ENCODE results near the gene ZNF385D. TPM values are rescaled to one million over a fixed set of nuclear protein-coding genes. Genes with fewer than 3 reads are reported as not detected.
"Not testable (repeated sequence)": the region's sequence is repeated elsewhere in the genome, so short reads cannot be mapped to it uniquely, and the experiment has no call there.

ZNF385D gene
- polyA plus RNA-seq, 1 donor = 26.2 TPM

DNA sequence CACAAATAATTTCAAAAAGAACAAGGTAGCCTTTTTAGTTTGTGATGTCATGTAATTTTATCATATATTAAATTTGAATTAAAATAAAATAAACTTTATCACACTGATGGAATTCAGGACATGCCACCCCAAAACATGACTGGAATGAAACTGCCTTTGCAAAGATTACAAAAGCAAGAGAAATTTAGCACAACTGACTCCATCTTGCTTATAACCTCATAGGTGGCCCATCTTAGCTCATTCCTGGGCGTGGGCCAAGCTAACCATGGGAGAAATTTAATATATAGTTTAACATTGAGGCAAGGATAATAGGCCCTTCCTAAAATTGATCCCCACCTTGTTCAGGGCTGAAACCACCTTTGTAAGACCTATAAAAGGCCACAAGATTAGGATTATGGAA lies 235.6 kb downstream of the ZNF385D start:
- no peak for DNase-seq (ENCODE audit: low read depth)

- DNase-seq (ENCODE audit: low read depth) = no peak
Observed at GRCh38 chr3:21509731-21510470, 241.1 kb downstream of the ZNF385D start.

GRCh38 chr3:21508246-21508645 lies 242.8 kb downstream of the ZNF385D start:
- DNase-seq (ENCODE audit: low read depth) = no peak

- DNase-seq (ENCODE audit: low read depth) = no peak
Observed at GRCh38 chr3:21505711-21506460, 245.1 kb downstream of the ZNF385D start.

DNA sequence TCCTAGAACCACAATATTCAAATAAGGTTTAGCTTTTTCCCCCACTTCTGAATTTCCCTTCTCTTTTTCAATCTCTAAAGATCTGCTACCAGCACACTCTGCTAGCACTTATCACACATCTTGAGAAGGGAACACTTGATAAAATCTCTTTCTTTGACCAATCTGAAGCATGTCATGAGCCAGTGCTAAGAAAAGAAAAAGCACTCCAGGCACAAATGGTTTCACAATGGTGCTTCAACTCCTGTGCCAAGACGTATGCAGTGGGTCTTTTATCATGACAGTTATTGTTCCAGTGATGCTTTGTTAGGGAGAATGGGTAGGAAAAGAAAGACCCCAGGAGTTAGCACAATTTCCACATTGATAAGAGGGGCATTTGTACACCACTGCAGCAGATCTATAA lies 248.4 kb downstream of the ZNF385D start:
- no peak for DNase-seq (ENCODE audit: low read depth)

GRCh38 chr3:21500834-21501233 lies 250.2 kb downstream of the ZNF385D start:
- no peak for DNase-seq (ENCODE audit: low read depth)

DNA sequence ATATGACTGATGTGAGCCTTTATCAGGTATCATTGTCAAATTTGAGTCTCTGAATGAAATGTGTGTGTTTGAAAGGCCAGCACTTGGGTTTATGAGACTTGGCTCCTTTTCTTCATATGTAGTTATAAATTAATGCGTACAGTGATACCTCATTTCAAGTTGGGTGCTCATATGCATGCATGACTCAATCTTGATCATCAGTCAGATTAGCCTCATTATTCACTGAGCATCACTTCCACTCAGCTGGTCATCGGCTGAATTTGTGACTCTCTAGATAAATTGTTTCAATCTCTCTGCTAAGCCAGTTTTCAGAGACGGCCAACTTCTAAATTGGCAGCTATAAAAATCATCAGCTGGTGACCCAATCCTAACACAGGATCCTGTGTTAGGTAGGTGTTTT lies 260.3 kb downstream of the ZNF385D start:
- DNase-seq (ENCODE audit: low read depth) = not testable (repeated sequence)

GRCh38 chr3:21487520-21487919 lies 263.5 kb downstream of the ZNF385D start:
- DNase-seq (ENCODE audit: low read depth) = no peak

DNA sequence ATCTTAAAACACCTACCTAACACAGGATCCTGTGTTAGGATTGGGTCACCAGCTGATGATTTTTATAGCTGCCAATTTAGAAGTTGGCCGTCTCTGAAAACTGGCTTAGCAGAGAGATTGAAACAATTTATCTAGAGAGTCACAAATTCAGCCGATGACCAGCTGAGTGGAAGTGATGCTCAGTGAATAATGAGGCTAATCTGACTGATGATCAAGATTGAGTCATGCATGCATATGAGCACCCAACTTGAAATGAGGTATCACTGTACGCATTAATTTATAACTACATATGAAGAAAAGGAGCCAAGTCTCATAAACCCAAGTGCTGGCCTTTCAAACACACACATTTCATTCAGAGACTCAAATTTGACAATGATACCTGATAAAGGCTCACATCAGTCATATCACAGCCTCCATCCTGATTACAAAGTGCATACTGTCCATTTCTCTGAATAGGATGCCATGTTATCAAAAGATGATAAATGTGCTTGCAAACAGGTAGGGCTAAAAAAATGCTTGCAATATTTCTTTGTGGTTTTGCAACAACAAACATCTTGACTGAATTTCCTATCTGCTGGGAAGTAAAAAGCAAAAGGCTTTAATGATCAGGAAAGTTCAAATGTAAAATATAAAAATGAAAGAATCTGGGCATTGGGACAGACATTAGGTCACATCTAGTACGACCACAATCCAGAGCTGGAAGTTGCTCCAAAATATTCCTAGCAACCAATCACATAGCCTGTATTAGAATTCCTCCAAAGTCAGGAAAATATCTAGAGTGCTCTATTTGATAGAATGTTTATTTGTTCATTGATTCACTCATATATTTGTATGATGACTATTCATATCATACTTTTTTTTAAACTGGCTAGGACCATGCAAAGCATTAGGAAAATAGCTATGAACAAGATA lies 264.7 kb downstream of the ZNF385D start:
- DNase-seq (ENCODE audit: low read depth) = not testable (repeated sequence)

- DNase-seq (ENCODE audit: low read depth) = no peak
Observed at GRCh38 chr3:21484828-21485144, 266.2 kb downstream of the ZNF385D start.

DNA sequence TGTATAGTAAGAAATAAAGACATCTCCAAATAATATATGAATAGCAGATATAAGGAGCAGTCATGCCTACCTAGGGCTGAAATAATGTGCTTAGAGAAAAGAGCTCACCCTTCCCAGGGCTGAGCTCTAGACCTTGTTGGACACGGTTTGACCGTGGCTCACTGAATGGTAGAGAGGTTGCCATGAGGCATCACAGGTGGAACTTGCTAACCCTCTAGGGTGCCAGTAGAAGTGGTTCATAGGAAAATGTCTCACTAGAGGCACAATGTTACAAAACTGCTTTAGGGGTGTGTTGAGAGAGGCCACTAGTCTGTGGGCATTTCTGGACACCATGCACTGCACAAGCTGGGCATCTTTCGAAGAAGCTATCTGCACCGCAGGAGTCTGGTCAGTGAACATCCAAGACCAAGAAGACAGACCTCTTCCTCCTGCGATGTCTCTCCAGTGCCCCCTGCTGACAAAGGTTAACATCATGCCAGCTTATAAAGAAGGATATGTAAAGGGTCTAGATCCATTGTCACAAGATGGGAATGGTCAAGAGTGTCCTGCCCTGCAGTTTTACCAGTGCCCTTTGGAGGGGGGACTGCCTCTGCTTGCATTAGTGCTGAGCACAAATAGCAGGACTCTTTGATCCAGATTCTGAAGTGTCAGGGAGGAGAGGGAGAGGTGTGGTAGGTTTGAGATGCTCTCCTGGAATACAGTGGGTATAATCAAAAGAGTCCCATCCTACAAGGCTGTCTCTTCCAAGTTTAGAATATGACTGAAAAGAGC lies 266.8 kb downstream of the ZNF385D start:
- no peak for DNase-seq (ENCODE audit: low read depth)

DNA sequence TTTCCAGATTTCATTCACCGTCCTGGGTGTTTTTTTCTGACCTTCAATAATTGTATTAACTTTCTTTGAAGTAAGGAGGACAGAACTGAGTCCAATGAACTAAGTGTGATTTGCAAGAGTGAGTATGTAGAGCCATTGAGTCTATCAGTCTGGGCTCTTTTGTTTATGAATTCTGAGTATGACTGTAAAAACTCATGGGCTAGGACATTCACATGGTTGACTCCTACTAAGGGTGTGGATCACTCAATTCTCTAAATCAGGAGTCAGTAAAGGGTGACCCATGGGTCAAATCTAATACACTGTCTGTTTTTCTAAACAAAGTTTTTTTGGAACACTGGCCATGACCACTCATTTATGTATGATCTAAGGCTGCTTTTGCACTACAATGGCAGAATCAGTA lies 269.0 kb downstream of the ZNF385D start:
- DNase-seq (ENCODE audit: low read depth) = no peak

- no peak for DNase-seq (ENCODE audit: low read depth)
Observed at GRCh38 chr3:21477541-21478288, 273.3 kb downstream of the ZNF385D start.

GRCh38 chr3:21466476-21466875 lies 284.5 kb downstream of the ZNF385D start:
- no peak for DNase-seq (ENCODE audit: low read depth)

GRCh38 chr3:21464746-21465145 lies 286.3 kb downstream of the ZNF385D start:
- no peak for DNase-seq (ENCODE audit: low read depth)

GRCh38 chr3:21463319-21463718 lies 287.7 kb downstream of the ZNF385D start:
- no peak for DNase-seq (ENCODE audit: low read depth)

DNA sequence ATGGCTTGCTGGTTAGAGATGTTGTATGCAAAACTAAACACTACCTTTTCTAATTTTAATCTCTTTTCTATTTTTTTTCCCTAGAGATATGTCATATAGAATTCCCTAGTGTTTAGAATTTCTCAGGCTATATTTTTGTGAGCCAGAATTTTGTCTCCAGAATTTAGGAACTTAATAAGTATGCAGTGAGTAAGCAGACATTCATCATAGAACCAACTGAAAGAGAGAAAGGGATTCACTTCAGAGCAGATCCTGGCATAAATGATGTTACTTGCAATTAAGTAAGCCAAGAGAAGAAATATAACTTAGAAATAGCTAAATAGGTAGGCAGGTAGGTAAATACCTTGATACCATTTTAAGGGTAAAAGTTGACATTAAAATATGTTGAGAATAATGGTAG lies 288.9 kb downstream of the ZNF385D start:
- no peak for DNase-seq (ENCODE audit: low read depth)

- DNase-seq (ENCODE audit: low read depth) = no peak
Observed at GRCh38 chr3:21457084-21457483, 293.9 kb downstream of the ZNF385D start.

DNA sequence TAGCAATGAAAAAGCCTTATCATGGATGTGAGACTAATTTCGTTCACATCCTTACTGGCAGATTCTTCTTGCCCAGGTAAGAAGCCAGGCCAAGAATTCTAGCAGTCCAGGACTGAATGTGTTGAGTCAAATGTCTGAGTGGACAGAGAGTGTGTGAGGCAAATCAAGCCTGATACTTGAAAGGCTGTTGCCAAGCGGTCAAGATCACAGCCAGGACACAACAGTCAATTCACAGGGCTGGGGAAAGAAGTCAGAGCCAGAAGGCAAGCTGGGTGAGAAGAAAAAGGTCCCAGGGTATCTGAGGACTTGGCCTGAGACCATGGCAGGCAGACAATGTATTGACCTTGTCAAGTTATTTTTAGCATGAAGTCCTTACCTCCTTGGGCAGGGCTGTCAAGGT lies 301.3 kb downstream of the ZNF385D start:
- DNase-seq (ENCODE audit: low read depth) = no peak

- peak; percentile 67 for DNase-seq (ENCODE audit: low read depth)
Observed at GRCh38 chr3:21447476-21448151, 303.4 kb downstream of the ZNF385D start.

Measured in forelimb muscle (tissue), 1 donor.